HG03135 (cell line): ENCODE results near the gene INAFM2.

Experiments used
- ATAC-seq: cut with Tn5 transposase; IDR thresholded peaks from one replicate; pipeline ENCODE4 v1.9.1; 2021; ENCODE audit warnings: mild to moderate bottlenecking, moderate library complexity; ENCODE audit not compliant: unreplicated experiment

INAFM2 gene

DNA sequence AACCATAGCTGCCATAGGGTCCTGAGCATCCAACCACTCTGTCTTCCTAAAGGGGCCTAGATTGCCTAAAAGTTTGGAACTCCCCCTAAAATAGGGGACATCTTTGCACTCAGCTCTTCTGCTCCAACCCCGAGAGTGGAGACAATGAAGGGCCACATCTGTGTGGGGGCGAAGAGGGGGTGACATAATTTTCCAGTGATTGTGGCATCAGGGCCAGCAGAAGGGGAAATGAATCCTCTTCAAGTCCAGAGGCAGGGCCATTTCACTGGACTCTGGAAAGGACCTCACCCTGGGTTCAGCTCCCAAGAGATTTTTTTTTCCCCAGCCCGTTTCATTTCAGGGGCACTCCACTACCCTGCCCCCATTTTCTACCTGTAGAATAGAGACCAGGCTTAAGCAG, 36.0 kb upstream of the INAFM2 start:
- ATAC-seq = no peak

DNA sequence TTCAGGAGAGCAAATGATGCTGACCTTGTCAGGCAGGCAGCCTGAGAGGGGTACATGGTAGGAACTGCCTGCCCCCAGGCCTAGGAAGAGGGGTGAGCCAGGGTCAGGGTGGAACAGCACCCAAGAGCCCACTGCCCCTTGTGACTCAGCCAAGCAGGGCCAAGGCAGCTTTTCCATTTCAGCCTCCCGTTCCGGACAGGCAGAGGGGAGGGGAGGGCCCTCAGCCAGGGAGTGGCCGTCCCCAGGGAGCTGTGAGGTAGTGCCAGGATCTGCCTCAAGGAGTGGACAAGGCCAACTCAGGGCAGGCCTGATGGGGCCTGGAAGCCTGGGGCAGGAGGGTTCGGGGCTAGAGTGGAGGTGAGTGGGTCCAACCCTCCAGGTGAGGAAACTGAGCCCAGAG, 35.5 kb upstream of the INAFM2 start:
- no peak for ATAC-seq

DNA sequence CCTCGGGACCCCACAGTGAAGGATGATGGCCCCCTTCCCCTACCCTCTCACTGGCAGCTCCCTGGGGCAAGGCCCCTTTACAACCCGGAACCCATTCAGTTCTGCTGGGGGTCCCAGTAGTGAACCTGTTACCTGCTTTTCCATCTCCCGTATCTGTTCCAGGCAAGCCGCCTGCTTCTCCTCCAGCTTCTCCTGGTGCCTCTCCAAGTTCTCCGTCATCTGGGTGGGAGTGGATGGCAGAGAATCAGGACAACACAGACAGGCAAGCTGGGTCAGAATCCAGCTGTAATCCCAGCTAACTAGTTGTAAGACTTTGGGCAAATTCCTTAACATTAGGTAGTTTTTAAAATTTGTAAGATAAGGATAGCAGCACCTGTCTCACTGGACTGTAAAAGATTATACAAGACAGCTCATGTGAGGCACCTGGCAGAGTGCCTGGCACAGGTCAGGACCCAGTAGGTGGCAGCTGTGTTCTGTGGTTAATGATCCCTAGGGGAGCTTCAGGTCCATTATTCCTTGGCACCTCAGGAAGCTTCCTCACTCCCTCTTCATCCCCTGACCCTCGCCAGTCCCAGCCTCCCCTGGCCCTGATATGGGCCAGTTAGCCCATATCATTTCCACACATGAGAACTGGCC, 34.2 kb upstream of the INAFM2 start:
- no peak for ATAC-seq

DNA sequence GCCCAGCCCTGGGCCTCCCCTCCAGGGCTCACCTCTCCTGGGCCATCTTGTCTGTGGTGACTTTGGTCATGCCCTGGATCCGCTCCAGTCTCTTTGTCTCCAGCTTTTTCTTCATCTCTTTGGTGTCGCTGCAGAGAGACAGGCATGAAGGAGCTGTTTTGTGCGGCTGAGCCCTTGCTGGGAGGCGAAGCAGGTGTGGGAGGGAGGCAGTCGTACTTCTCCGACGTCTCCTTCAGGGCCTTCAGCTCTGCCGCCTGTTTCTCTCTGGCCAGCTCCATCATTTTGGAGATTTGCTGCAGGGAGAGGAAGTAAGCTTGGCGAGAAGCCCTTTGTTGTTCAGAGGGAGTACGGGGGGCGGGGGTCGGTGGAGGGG, 33.0 kb upstream of the INAFM2 start:
- ATAC-seq = no peak

DNA sequence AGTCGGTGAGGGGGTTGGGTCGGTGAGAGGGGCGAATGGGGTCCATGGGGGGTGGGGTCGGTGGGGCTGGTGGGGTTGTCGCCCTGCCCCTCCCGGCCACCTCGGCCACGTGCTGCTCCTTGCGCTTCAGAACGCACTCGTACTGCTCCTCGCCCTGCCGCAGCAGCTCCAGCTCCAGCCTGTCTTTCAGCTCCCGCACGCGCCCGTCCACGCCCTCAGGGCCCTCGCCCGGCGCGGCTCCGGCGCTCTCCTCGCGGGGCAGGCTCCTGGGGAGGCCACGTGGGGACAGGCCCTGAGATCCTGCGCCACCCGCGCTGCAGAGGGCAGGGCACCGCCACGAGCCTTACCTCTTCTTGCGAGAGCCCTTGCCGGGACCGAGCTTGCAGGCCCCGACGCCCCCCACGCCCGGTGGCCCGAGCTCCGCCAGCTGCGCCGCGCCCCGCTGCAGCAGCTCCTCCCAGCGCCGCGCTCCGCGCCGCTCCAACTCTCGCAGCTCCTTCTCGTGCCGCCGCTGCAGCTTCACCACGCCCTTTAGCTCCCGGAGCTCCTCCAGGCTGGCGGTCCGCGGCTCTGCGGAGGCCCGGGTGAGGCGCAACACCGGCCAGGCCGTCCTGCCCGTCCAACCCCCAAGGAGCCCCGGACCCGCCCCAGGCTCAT, 32.4 kb upstream of the INAFM2 start:
- ATAC-seq = no peak

DNA sequence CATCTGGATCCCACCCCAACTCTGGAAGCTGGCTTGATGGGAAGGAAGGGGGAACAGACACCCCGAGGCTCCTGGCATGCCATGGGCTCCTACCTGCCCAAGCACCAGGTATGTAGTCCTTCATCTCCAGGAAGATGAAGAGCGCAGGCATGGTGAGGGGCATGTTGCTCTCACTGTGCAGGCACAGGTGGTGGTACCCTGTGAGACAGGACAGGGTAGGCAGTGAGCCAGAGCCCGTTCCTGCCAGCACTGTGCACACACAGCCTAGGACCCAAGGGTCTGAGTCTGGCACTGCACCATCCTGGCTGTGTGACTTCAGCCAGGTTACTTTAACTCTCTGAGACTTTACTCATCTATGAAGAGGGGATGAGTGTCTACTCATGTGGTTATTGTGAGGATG, 31.2 kb upstream of the INAFM2 start:
- no peak for ATAC-seq

DNA sequence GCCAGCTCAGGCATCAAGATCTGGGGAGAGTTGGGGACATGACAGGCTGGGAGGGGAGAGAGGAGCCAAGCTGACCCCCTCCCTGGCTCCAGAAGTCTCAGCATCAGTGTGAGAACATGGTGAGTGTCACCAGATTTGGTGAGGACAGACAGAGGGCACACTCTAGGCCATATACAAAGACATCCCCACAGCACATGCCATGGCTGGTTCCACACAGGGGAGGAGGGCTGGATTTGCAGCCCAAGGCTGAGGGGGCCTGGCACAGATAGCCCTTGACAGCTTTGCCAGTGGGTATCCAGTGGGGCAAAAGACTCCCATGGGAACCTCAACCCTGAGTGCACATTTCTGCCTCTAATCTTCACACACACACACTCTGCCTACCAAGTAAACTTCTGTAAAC, 30.5 kb upstream of the INAFM2 start:
- no peak for ATAC-seq

DNA sequence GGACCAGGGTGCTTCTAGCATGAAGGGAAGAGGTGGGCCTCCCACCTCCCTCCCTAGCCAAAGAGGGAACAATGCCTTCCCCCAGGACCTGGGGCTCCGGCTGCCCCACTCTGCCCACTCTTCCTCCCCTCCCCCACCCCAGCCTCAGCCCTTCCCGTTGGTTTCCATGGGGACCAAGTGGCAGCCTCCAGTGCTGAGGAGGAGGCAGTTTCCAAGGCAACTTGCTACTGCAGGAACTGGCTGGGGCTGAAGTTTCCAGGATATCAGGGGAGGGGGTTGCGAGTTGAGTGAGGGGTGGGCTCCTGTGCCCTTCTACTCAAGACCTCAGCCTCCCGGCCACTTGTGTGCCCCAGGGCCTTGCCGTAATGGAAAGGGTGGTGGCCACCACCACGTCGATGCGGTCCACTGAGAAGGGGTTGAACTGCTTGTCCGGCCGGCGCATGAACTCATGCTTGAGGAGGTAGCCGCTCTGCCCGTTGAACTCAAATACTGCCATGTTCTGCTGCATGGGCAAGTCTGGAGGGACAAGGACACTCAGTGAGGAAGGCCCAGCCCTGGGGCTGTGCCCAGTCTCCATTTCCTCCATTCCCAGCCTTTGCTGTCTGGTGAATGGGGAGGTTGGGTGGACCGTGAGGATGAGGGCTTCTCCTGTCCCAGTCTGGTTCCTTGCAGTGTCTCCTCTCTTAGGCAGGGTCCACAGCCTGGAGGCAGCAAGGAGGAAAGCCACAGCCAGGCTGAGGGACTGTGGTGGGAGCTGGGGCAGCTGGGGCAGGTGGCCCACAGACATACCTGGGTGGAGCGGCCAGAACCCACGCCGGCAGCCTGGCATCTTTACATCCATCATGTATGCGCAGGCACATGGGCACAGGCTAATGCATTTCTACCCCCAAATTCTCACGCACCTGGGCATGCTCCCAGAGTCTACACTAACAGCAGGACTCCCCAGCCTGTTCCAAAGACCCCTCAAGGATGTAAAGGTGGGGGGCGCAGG, 29.3 kb upstream of the INAFM2 start:
- no peak for ATAC-seq

DNA sequence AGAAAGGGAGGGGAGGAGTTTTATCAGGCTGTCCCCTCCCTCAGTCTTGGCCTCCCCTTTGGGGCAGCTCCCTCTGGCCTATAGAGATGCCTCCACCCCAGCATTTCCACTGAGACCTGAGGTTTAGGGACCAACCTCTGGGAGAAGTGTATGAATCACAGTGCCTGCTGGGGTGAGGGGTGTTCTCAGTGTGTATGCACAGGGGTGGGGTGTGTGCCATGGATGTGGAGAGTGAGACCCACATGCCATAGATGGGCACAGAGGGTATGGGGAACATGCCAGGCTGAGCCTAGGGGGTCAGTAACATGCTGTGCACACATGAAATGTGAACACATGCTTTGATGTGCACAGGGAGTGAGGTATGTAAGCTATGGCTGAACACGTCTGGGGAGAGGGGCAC, 28.2 kb upstream of the INAFM2 start:
- no peak for ATAC-seq

DNA sequence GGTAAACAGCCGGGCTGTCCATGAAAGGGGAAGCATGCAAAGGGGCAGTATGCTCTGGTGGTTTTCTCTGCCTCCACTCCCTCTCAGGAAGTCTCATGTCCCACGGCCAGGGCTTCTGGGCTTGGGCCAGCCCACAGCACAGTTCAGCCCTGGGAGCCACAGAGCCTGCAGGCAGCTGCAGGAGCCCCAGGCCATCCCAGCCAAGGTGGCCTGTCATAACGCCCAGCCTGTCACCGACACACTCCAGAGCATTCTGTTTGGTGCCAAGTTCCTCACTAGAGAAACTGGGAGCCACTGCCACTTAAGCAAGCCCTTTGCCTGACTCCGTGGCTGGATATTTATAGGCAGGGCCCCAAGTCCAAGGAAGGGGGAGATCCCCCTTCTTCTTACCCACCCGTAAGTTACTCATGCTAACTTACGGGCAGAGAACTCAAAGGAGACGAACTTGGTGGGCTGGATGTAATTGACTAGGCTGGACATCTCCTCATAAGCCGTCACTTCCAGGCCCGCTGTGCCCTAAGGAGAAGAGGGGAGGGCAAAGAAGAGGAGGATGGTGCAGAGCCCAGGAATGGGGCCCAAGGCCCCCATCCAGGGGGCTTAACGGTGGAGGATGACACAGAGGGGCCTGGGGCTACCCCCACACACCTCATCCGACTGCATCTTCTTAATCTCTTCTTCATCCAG, 27.5 kb upstream of the INAFM2 start:
- no peak for ATAC-seq

DNA sequence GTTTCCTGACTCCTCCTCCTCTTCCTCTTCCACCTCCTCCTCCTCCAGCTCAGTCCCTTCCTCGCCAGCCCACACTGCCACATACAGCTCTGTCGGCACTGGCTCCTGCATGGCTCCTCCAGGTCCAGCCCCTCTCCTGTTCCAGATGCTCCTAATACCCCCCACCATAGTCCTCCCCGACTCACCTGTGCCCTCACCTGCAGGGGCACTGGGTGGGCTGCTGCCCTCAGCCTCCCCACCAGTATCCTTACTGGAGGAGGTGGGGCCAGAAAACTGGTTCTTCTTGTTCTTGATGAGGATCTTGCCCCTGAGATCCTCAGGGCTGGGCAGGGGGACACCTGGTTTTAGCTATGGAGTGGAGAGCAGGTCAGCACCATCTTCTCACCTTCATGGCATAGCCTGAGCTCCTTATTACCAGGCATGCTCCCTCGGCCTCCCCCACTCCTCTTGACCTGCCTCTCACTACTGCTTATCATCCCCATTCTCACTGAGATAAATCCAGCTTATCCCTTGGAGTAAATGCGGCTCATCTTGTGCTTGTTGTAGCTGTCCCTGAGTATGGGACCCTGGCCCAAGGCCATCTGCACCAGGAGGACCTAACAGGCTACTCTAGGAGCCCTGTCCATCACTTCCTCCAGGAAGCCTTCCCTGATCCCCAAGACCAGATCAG, 26.8 kb upstream of the INAFM2 start:
- ATAC-seq = no peak

DNA sequence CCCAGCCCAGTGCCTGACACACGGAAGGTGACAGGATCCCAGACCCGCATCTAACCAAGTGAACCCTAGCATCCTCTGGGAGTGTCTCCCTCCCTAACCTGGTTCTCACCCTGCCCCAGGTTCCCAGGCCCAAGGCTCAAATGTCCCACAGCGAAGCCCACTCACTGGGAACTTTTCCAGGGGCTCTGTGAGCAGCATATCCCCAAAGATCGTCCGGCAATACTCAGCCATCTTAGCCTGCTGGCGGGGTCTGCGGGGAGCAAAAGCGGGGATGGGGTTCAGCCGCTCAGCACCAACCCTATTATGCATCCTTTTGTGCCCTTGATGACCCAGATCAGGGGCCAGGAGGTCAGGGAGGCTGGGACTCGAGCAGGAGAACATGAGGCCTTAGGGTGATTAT, 26.1 kb upstream of the INAFM2 start:
- no peak for ATAC-seq

DNA sequence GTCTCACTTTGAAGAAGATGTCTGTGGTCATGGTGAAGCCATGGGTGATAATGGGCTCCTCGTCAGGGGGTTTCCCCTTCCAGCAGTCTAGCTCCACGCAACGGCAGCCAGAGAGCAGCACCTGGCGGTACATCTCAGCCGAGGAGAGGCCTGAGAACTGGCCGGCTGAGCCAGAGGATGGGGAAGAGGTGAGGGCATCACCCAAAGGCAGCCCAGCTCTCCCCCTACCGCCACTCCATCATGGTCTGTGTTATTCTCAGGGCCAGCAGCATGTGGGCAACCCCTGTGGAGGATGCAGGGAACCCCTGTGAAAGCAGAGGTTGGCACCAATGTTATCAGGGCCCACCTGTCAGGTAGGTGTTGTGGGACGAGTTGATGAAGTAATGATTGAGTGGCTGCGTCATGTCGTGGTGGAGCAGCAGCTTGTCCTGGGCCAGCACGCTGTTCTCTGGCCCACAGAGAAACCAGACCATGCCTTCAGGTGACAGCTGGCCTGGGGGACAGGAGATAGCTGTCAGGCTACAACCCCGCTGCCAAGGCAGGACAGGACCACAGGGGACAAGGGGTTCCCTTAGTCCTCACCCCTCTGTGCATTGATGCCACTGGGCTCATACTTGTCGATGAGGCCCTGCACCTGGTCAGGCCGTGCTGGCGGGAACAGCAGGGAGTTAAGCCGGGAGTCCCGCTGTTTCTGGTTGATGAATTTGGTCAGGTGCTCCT, 25.1 kb upstream of the INAFM2 start:
- no peak for ATAC-seq

DNA sequence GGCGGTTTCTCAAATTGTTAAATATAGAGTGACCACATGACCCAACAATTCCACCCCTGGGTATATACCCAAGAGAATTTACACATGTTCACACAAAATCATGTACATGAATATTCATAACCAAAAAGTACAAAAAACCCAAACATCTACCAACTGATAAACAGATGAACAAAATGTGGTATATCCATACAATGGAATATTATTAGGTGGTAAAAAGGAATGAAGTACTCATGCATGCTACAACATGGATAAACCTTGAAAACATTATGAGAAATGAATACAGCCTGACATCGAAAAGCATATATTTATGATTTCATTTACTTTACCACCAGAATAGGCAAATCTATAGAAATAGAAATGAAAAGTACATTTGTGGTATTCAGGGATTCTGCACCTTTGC, 23.1 kb upstream of the INAFM2 start:
- ATAC-seq = no peak

DNA sequence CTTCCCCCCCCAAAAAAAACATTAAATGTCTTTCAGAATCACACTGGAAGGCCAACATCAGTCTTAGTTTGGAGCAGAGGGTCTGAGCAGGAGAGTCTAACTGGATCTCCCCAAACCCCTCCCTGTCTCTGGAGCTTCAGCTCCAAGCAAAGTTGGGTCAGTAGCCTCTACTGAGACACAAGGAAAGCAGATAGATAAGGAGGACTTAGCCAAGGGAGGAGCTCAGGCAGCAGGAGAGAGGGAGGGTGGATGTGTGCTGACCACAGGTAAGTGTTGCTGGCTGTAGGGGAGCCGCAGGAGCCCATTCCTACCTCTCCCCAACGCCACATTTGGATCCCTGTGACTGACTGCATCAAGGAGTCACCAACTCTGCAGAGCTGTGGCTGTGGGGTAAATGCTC, 22.7 kb upstream of the INAFM2 start:
- no peak for ATAC-seq

DNA sequence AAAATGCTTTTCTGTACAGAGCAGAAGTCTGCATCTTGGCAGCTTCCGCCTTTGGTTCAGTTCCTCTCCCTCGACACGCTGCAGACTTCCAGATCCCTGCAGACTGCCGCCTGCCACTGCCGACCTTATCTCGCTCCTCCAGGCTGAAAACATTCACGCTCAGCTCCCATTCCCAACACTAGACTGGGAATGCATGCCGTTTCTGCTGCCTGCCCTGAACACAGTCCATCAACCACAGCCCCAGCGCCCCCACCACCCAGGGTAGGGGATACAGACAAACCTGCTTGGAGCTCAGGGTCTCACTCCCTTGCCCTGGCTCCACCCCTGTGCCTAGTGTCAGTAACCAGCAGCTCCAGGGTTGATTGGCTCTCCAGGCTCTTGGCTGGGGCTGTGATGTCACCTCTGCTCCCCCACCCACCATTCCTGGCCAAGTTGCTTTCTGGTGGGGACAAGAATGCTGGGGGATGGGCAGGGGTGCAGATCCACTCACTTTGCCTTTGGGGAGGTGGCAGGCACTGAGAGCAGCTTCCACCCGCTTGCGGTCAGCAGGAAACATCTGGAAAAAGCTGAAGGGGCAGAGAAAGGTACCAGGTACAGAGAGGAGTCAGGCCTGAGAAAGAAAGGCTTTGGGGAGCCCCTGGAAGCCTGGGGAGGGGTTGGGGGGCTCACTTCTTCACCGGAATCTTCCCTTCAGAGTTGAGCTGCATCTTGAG, 21.9 kb upstream of the INAFM2 start:
- ATAC-seq = no peak

DNA sequence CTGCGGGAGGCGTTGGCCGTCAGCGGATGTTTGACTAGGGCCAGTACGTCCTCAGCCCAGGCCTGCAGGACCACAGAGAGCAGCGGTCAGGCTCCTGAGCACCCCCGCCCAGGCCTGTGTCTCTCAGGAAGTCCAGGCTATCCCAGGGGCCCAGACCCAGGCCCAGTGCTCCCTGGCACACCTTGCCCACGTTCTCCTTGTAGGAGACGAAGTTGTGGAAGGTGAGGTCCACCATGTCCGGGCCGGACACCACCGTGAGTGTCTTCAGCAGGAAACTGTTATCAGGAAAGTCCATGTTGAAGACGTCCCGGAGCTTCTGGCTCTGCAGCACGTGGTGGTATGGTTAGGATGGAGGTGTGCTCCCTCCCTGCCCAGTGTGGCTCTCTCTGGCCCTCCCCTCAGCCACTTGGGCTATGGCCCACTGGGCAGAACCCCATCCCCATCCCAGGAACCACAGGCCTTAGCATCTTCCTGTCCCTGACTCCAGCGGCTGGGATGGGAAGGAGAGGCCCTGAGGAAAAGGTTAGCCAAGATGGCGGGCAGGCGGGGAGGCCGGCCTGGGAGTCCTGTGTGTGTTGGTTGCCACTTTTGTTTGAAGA, 21.1 kb upstream of the INAFM2 start:
- no peak for ATAC-seq

DNA sequence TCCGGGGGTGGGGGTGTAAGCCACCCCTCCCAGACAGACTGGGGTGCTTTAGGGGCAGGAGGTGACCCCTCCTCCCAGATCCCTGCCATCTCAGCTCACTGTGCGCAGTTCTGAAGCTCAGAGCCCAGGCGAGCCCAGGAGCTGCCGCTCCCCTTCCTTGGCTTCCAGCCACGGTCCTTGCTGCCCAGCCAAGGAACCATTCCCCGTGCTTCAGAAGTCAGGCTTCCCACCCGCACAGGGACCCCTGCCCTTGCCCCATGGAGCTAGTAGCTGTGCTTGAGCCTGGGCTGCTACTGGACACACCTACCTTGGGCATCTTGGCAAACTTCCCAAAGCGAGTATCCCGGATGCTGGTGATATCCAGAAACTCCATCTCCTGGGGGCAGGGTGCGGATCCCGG, 20.5 kb upstream of the INAFM2 start:
- no peak for ATAC-seq

DNA sequence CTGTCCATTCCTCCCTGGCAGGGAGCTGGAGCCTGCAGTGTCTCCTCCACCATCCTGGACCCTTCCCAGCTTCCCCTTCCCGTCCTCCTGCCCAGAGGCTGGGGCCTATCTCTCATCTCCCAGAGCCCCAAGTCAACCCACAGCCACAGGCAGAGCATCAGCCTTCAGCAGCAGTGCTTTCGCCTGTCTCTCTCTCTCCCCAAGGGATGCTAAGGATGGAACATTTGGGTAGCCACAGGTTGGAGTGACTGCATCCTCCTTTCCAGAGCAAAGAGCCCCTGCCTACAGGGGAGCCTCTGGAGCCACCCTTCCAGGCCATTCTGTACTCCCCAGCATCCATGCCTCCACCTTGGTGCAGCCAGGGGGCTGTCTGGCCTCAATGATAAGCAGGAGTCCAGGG, 19.9 kb upstream of the INAFM2 start:
- ATAC-seq = no peak
